ENCODE results near the gene WASF3.

The WASF3 gene

DNA sequence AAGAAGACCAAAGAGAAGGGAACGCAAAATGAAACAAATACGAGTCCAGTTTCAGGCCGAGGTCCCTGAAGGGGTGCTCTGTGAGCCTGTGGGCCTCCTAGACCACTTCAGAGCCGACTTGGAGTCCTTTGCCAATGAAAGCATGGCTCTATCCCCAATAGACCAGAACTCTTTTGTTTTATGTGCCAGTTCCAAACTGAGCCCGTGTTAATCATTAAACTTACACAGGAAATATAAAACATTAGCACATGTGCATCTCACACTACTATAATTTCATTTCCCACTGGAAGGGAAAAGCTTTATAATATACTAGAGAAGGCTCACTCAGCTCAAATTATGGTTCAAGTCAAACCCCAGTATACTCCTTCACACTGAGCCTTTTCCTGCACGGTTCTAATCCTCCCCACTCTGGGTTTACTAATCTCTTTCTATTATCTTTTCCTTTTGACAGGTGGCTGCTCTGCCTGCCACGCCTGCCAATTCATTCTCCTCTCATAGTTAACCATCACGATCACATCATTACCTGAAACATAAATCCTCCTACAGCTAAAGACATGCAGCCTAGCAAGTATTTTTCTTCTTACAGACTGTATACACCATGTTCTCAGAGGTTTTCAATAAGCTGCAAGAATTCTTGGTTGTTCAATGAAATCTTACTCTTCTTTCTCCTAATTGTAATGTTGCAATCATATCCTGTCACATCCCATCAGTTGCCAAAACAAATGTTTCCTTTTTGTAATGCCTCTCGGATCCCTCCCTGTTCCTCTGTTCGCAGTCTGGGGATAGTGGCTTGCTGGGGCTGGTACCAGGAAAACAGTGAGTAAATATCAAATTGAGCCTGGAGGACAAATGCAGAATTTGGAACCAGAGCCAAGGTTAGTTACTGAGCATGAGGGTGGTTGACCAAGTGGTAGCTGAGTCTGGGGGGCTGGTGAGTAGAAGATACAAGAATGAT is 18.8 kb upstream of the WASF3 start:
- no peaks in the 10 kb centered on the region for H3K4me1 Mint-ChIP-seq (ENCODE audit: low read depth)
- H3K27me3 Mint-ChIP-seq: peaks cover 10% of the 10 kb centered on the region
- no peaks in the 10 kb centered on the region for H3K36me3 Mint-ChIP-seq
- H3K4me3 Mint-ChIP-seq: no peak overlapping the region
- no peaks in the 10 kb centered on the region for H3K9me3 Mint-ChIP-seq (ENCODE audit: low read depth)
- H3K27ac Mint-ChIP-seq: no peak overlapping the region

DNA sequence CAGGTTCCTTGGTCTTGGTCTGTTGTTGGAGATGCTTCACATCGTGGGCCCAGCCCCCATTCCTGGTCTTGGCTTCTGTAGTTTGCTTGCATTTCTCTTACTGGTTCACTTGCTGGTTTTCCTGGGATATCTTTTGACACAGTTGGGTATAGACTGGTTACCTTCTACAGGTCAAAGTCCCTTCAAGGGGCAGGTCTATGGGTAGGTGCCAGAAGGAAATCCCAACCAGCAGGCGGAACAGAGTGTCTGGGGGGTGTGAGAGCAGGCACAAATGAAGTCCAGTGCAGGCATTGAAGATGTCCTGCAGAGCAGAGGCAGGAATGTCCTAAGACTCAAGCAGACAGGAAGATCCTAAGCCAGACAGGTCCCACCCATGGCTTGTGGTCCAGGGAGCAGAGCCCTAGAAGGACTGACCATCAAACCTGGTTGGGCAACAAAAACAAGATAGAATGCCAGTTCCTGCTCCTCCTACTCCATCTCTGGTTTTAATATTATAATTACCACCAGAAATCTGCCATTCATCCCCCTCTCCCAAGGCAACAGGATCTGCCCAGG is 17.7 kb upstream of the WASF3 start:
- H3K9me3 Mint-ChIP-seq (ENCODE audit: low read depth): no peaks in the 10 kb centered on the region
- H3K4me1 Mint-ChIP-seq (ENCODE audit: low read depth): no peaks in the 10 kb centered on the region
- no peak overlapping the region for H3K4me3 Mint-ChIP-seq
- H3K36me3 Mint-ChIP-seq: no peaks in the 10 kb centered on the region
- peaks cover 10% of the 10 kb centered on the region for H3K27me3 Mint-ChIP-seq
- H3K27ac Mint-ChIP-seq: no peak overlapping the region

DNA sequence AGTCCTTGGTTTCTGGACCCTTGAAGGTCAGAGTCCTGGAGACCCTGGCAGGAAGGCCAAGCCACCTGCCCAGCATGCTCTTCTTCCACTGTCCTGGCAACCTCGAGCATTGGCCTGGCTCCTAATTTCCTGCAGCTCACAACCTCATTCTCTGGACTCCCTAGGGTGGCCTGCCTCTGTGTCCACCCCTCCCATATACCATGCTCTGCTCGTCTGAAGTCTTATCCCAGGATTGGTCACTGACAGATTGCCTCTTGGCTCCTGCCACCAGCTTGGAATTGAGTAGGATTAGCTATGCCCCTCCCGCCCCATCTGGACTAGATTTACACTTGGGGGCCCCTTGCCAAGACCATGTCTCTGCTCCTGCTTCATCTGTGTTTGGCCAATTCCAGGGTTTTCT is 17.1 kb upstream of the WASF3 start:
- Mint-ChIP-seq H3K27me3 (peaks cover 10% of the 10 kb centered on the region), H3K4me3 (no peak overlapping the region), H3K27ac (no peak overlapping the region), H3K36me3 (no peaks in the 10 kb centered on the region), H3K9me3 (ENCODE audit: low read depth) (no peaks in the 10 kb centered on the region), H3K4me1 (ENCODE audit: low read depth) (no peaks in the 10 kb centered on the region)

GRCh38 chr13:26541041-26541440 is 16.4 kb upstream of the WASF3 start:
- Mint-ChIP-seq H3K9me3 (ENCODE audit: low read depth) (no peaks in the 10 kb centered on the region), H3K4me3 (no peak overlapping the region), H3K36me3 (no peaks in the 10 kb centered on the region), H3K27me3 (peaks cover 10% of the 10 kb centered on the region), H3K27ac (no peak overlapping the region), H3K4me1 (ENCODE audit: low read depth) (no peaks in the 10 kb centered on the region)

DNA sequence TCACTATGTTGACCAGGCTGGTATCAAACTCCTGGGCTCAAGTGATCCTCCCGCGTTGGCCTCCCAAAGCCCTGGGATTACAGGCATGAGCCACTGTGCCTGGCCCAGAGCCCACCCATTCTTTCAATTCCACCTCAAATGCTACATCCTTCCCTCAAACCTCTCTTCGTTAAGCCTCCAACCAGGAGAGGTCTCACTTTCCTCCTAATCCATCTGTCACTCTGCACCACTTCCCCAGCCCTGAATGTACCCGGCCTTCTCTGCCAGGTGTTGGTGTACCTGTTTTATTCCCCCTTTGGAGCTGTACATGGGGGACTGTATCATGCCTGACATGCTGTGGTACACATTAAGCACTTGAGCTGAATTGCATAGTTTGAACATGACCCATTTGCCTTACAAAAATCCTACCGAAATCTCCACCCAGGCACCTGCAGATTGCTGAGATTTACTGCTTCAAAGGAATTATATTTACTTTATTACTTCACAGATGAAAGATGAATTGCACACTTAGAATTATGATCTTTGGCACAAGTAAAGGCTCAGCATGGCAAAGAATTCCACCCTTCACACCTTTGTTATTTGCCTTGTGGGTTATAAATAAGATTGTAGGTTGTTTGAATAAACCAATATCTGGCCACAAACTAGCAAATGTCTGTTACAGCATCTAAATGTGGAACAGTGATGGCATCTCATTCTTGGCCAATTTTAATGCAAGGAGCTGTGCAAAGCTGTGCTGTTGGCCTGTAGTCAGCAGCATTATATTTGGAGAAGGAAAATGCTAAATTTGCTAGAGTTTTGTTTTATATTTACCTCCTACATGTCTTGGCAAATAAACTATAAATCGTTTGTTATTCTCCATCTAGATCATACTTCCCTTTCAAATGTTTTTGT is 15.6 kb upstream of the WASF3 start:
- Mint-ChIP-seq H3K4me1 (ENCODE audit: low read depth) (no peaks in the 10 kb centered on the region), H3K9me3 (ENCODE audit: low read depth) (no peaks in the 10 kb centered on the region), H3K4me3 (no peak overlapping the region), H3K36me3 (no peaks in the 10 kb centered on the region), H3K27ac (peak overlapping the region; percentile 43), H3K27me3 (peaks cover 10% of the 10 kb centered on the region)

- H3K27ac Mint-ChIP-seq: no peak overlapping the region
- H3K27me3 Mint-ChIP-seq: peaks cover 6% of the 10 kb centered on the region
- no peak overlapping the region for H3K4me3 Mint-ChIP-seq
- no peaks in the 10 kb centered on the region for H3K9me3 Mint-ChIP-seq (ENCODE audit: low read depth)
- H3K36me3 Mint-ChIP-seq: no peaks in the 10 kb centered on the region
- H3K4me1 Mint-ChIP-seq (ENCODE audit: low read depth): no peaks in the 10 kb centered on the region
Observed at GRCh38 chr13:26544707-26545106, 12.8 kb upstream of the WASF3 start.

- no peak overlapping the region for H3K27ac Mint-ChIP-seq
- H3K9me3 Mint-ChIP-seq (ENCODE audit: low read depth): no peaks in the 10 kb centered on the region
- no peaks in the 10 kb centered on the region for H3K36me3 Mint-ChIP-seq
- peaks cover 18% of the 10 kb centered on the region for H3K27me3 Mint-ChIP-seq
- no peaks in the 10 kb centered on the region for H3K4me1 Mint-ChIP-seq (ENCODE audit: low read depth)
- H3K4me3 Mint-ChIP-seq: no peak overlapping the region
Observed at GRCh38 chr13:26548205-26548765, 9.2 kb upstream of the WASF3 start.

GRCh38 chr13:26549713-26550112 is 7.8 kb upstream of the WASF3 start:
- H3K4me3 Mint-ChIP-seq: no peak overlapping the region
- no peaks in the 10 kb centered on the region for H3K9me3 Mint-ChIP-seq (ENCODE audit: low read depth)
- no peaks in the 10 kb centered on the region for H3K4me1 Mint-ChIP-seq (ENCODE audit: low read depth)
- H3K27me3 Mint-ChIP-seq: peaks cover 20% of the 10 kb centered on the region
- H3K36me3 Mint-ChIP-seq: no peaks in the 10 kb centered on the region
- no peak overlapping the region for H3K27ac Mint-ChIP-seq

DNA sequence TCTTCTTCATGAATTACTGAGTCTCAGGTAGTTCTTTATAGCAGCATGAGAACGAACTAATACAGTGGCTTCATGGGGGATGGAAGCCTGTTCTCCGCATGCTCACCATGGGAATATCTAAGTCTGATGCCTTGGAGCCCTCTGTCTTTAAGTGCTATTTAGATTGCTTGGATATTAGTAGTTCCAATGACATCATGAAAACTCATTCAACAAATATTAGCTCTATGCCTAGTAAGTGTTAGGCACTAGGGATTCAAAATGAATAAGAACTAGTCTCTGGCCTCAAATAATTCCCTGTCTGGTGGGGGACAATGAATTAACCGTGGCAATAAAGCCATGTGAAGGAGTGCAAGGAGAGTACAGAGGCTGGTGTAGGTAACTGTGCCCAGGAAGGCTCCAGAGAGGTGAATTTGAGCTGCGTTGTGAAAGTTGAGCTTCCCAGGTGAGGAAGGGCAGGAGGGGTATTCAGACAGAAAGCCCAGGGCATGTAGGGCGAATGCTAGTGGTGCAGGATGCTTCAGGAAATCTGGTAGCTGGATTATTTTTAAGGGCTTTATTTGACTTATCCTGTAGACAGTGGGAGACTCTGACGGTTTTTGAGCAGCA is 6.1 kb upstream of the WASF3 start:
- H3K27me3 Mint-ChIP-seq: peaks cover 33% of the 10 kb centered on the region
- no peaks in the 10 kb centered on the region for H3K36me3 Mint-ChIP-seq
- H3K4me3 Mint-ChIP-seq: no peak overlapping the region
- no peaks in the 10 kb centered on the region for H3K9me3 Mint-ChIP-seq (ENCODE audit: low read depth)
- H3K4me1 Mint-ChIP-seq (ENCODE audit: low read depth): no peaks in the 10 kb centered on the region
- no peak overlapping the region for H3K27ac Mint-ChIP-seq

DNA sequence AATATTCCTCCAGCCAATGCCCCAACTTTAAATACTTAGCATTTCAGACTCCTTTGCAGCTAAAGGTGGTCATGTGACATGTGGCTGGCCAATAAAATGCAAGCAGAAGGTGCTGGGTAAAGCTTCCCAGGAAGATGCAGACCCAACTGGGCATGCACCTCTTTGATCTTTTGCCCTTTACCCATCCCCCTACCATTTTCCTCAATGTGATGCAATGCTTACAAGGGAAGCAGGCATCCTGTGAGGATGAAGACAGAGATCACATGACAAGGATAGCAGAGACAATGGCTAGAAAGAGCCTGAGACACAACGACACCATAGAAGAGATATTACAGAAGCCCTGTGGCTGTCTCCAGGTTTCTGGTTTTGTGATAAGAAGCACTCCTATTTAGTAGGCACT is 2.1 kb upstream of the WASF3 start:
- H3K27ac Mint-ChIP-seq: no peak overlapping the region
- peaks cover 44% of the 10 kb centered on the region for H3K27me3 Mint-ChIP-seq
- H3K9me3 Mint-ChIP-seq (ENCODE audit: low read depth): no peaks in the 10 kb centered on the region
- no peak overlapping the region for H3K4me3 Mint-ChIP-seq
- H3K36me3 Mint-ChIP-seq: no peaks in the 10 kb centered on the region
- peaks cover 14% of the 10 kb centered on the region for H3K4me1 Mint-ChIP-seq (ENCODE audit: low read depth)

DNA sequence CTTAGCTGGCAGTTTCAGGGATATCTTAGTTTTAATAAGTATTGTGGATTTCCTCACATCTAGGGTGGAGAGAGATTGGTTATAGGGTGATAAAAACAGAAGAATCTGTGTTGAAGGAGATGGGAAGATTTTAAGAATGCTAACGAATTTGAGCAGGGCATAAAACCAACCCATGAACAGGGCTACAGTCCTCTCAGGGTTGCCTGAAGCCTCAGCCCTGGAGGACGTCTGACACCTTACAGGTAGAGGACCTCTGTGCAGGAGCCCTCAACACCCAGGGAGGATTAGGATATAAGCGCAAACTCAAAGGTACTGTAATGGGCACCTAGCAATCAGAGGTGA is 461 bp upstream of the WASF3 start:
- Mint-ChIP-seq H3K4me3 (peak overlapping the region; percentile 21), H3K27me3 (peaks cover 35% of the 10 kb centered on the region), H3K9me3 (ENCODE audit: low read depth) (no peaks in the 10 kb centered on the region), H3K27ac (no peak overlapping the region), H3K36me3 (no peaks in the 10 kb centered on the region), H3K4me1 (ENCODE audit: low read depth) (peaks cover 14% of the 10 kb centered on the region)

- H3K27ac Mint-ChIP-seq: no peak overlapping the region
- H3K4me1 Mint-ChIP-seq (ENCODE audit: low read depth): peaks cover 14% of the 10 kb centered on the region
- H3K4me3 Mint-ChIP-seq: peak overlapping the region; percentile 71
- H3K9me3 Mint-ChIP-seq (ENCODE audit: low read depth): no peaks in the 10 kb centered on the region
- peaks cover 36% of the 10 kb centered on the region for H3K27me3 Mint-ChIP-seq
- no peaks in the 10 kb centered on the region for H3K36me3 Mint-ChIP-seq
Observed at GRCh38 chr13:26558074-26558805, 757 bp downstream of the WASF3 start.

DNA sequence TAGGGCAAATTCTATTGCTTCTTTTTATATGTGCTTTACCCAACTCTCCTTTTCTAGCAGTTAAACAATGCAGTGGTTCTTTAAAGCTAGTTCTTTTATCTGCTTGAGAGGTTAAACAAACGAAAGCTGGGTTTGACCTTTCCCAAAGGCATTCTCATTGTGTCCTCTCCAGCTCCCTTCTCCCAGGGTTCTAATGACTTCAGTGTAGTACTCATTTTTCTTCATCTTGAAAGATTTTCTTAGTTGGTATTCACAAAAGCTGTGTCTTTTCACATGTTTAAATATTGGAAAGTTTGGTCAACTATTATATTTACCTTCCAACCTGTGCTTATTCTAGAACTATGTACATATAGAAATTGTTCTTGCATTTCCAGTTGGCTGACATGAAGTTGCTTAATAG is 1.5 kb downstream of the WASF3 start:
- Mint-ChIP-seq H3K27me3 (peaks cover 38% of the 10 kb centered on the region), H3K9me3 (ENCODE audit: low read depth) (no peaks in the 10 kb centered on the region), H3K4me1 (ENCODE audit: low read depth) (peaks cover 14% of the 10 kb centered on the region), H3K4me3 (peak overlapping the region; percentile 71), H3K27ac (no peak overlapping the region), H3K36me3 (no peaks in the 10 kb centered on the region)

DNA sequence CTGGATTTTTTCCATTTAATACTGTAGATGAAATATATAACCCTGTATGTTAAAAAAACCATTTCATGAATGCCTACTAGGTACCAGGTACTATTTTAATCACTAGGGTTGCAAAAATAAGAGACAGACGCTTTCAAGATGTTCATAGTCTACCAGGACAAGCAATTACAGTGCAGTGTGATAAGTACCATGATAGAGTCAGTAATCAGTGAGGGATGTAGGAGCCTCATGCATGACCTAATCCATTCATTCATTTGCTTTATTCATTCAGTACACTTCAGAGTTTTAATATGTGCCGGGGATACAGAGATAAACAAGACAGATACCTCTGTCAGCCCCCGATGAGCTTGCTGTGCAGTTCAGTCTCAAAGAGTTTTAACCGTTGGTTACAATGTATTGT is 3.0 kb downstream of the WASF3 start:
- H3K36me3 Mint-ChIP-seq: no peaks in the 10 kb centered on the region
- peaks cover 37% of the 10 kb centered on the region for H3K27me3 Mint-ChIP-seq
- no peak overlapping the region for H3K27ac Mint-ChIP-seq
- no peak overlapping the region for H3K4me3 Mint-ChIP-seq
- peaks cover 14% of the 10 kb centered on the region for H3K4me1 Mint-ChIP-seq (ENCODE audit: low read depth)
- no peaks in the 10 kb centered on the region for H3K9me3 Mint-ChIP-seq (ENCODE audit: low read depth)
